Left lung (tissue), 10 donors: ENCODE results near the gene FAM120A. TPM values are rescaled to one million over a fixed set of nuclear protein-coding genes. Genes with fewer than 3 reads are reported as not detected.
"Not testable (repeated sequence)": the region's sequence is repeated elsewhere in the genome, so short reads cannot be mapped to it uniquely, and the experiment has no call there.

Experiments used
- ATAC-seq: fragments of 200-7000 bp; cut with Tn5 transposase; one replicate; pipeline ENCODE4 v1.9.1; 2020; ENCODE audit warnings: moderate library complexity
- DNase-seq, 4 donors: peaks; one replicate each; pipeline ENCODE4 v3.0.0-alpha.2; 2013 to 2020
- H3K27ac ChIP-seq, 2 donors: fragments of 200-600 bp; sonication (generic) in 1 of 2; one replicate each; pipeline versions ENCODE4 v1.5.0 to v1.8.0; 2020 to 2021
- H3K27me3 ChIP-seq, 2 donors: fragments of 200-600 bp; sonication (generic) in 1 of 2; one replicate each; pipeline versions ENCODE4 v1.5.0 to v1.8.0; 2020 to 2021
- H3K36me3 ChIP-seq, 2 donors: fragments of 200-600 bp; sonication (generic) in 1 of 2; one replicate each; pipeline versions ENCODE4 v1.5.0 to v1.8.0; 2020 to 2021
- H3K4me1 ChIP-seq, 2 donors: fragments of 200-600 bp; one replicate each; pipeline ENCODE4 v1.8.0; 2021
- H3K4me3 ChIP-seq, 2 donors: fragments of 200-600 bp; sonication (generic) in 1 of 2; one replicate each; pipeline versions ENCODE4 v1.5.0 to v1.8.0; 2020 to 2021; ENCODE audit warnings: mild to moderate bottlenecking in 1 of 2
- H3K9me3 ChIP-seq, 2 donors: fragments of 200-600 bp; sonication (generic) in 1 of 2; one replicate each; pipeline versions ENCODE4 v1.5.0 to v1.8.0; 2020 to 2021
- CTCF ChIP-seq, 2 donors: fragments of 200-600 bp; sonication (generic) in 1 of 2; IDR thresholded peaks; one replicate each; pipeline versions ENCODE4 v1.5.0 to v1.8.0; 2021; ENCODE audit warnings: antibody characterized with exemption in 2 of 2
- intact Hi-C, 2 donors: fragments of 100-400 bp; cut with DNase I; formaldehyde crosslinking; loops; one replicate each; pipeline versions ENCODE4 v1.11.2 to v1.14.2; 2022
- polyA plus RNA-seq, 6 donors: library from polyadenylated mRNA; unstranded; fragments of 120-200 nt; gene quantifications; one replicate each; pipeline ENCODE4 v1.2.1, GENCODE V29; 2013; ENCODE audit not compliant: insufficient read length in 6 of 6
- total RNA-seq, 2 donors: library from RNA; stranded (reverse); fragmentation: NEBNext Ultra II Directional; extraction: Animal tissue kit (Norgen Biotek cat#: 25700); gene quantifications; one replicate each; pipeline ENCODE4 v1.2.1, GENCODE V29; 2021
- donor health status: DM: no; HTN: yes; CAD: no.
- donor health status: DM: no; HTN: no; CAD: no.

FAM120A gene
- total and polyA plus RNA-seq, 8 donors: 61.0 to 160 (median 74.0) TPM

- intact Hi-C loops: no loop called here
- no peak overlapping the region for H3K4me3 ChIP-seq
- no peak for TF ChIP-seq CTCF (IDR thresholded peaks at IDR 0.05)
- no peak overlapping the region for H3K27ac ChIP-seq
- H3K36me3 ChIP-seq: no peaks in the 10 kb centered on the region
- no peaks in the 10 kb centered on the region for H3K4me1 ChIP-seq
- ATAC-seq (no peak), DNase-seq (no peak)
- no peaks in the 10 kb centered on the region for H3K27me3 ChIP-seq
- no peaks in the 10 kb centered on the region for H3K9me3 ChIP-seq
These were observed 15.3 kb upstream of the FAM120A start for GRCh38 chr9:93436218-93436617.

- Histone ChIP-seq H3K27ac (no peak overlapping the region), H3K4me1 (no peaks in the 10 kb centered on the region), H3K27me3 (no peaks in the 10 kb centered on the region), H3K4me3 (no peak overlapping the region), H3K9me3 (no peaks in the 10 kb centered on the region), H3K36me3 (no peaks in the 10 kb centered on the region)
- intact Hi-C loops: no loop called here
- no peak for DNase-seq
- no peak for ATAC-seq
- no peak for TF ChIP-seq CTCF (IDR thresholded peaks at IDR 0.05)
These were observed 14.7 kb upstream of the FAM120A start for GRCh38 chr9:93436655-93437407.

- Histone ChIP-seq H3K4me3 (no peak overlapping the region), H3K4me1 (no peaks in the 10 kb centered on the region), H3K27ac (no peak overlapping the region), H3K27me3 (no peaks in the 10 kb centered on the region), H3K9me3 (no peaks in the 10 kb centered on the region), H3K36me3 (no peaks in the 10 kb centered on the region)
- no peak for TF ChIP-seq CTCF (IDR thresholded peaks at IDR 0.05)
- DNase-seq (no peak), ATAC-seq (no peak)
- intact Hi-C loops: no loop called here
These were observed 13.5 kb upstream of the FAM120A start for GRCh38 chr9:93437996-93438395.

- H3K27ac ChIP-seq, ATAC-seq, H3K36me3 ChIP-seq, DNase-seq, H3K9me3 ChIP-seq, H3K4me1 ChIP-seq, H3K27me3 ChIP-seq, H3K4me3 ChIP-seq, intact Hi-C loops: not testable (repeated sequence)
These were observed 12.2 kb upstream of the FAM120A start for GRCh38 chr9:93439301-93439700.

- intact Hi-C loops: no loop called here
- Histone ChIP-seq H3K36me3 (peaks cover 0 to 4% of the 10 kb centered on the region in 2 donors), H3K9me3 (no peaks in the 10 kb centered on the region), H3K4me1 (no peaks in the 10 kb centered on the region), H3K27ac (no peak overlapping the region), H3K27me3 (no peaks in the 10 kb centered on the region), H3K4me3 (no peak overlapping the region)
- DNase-seq: no peak
- no peak for ATAC-seq
- TF ChIP-seq CTCF (IDR thresholded peaks at IDR 0.05): no peak
These were observed 10.4 kb upstream of the FAM120A start for GRCh38 chr9:93440896-93441580.
